B cell (primary cell): Measurements from ENCODE around the gene MRPS2. TPM values are rescaled to one million over a fixed set of nuclear protein-coding genes. Genes with fewer than 3 reads are reported as not detected.

Source experiments
- ATAC-seq: fragments of 200-7000 bp; cut with Tn5 transposase; one replicate; pipeline ENCODE4 v1.10.0; 2021; ENCODE audit warnings: low read depth, mild to moderate bottlenecking, moderate number of reproducible peaks, moderate library complexity
- CTCF ChIA-PET: fragments of 350-600 bp; sonication (Branson Sonifier 250); formaldehyde crosslinking; loops from one replicate; lab custom pipeline; 2021; ENCODE audit warnings: antibody characterized with exemption, inconsistent platforms; lab: Charles Lee
- POLR2A ChIA-PET: fragments of 350-600 bp; sonication (Branson Sonifier 250); formaldehyde crosslinking; loops from one replicate; lab custom pipeline; 2021; ENCODE audit warnings: antibody characterized with exemption; lab: Charles Lee
- DNase-seq: peaks from one replicate; pipeline ENCODE4 v3.0.0; 2013
- H2AFZ ChIP-seq: 2 replicates; pipeline ENCODE4 v1.6.1; 2012; ENCODE audit warnings: mild to moderate bottlenecking, low read depth, low read length; ENCODE audit not compliant: insufficient read depth, poor library complexity, severe bottlenecking
- H3K27ac ChIP-seq, 2 donors: 1 replicate in 1 of 2; 2 replicates in 1 of 2; pipeline ENCODE4 v1.5.1; 2012 to 2013; ENCODE audit warnings: low read length in 2 of 2, mild to moderate bottlenecking in 2 of 2, moderate library complexity in 1 of 2
- H3K27me3 ChIP-seq, 4 experiments: fragments of 200-600 bp in 1 of 4; sonication (generic) in 1 of 4; replicated peaks in 1 of 4; 1 replicate in 2 of 4; 2 replicates in 2 of 4; pipeline versions ENCODE4 v1.6.1 to v1.7.0; 2013 to 2016; ENCODE audit warnings: low read length in 3 of 4, mild to moderate bottlenecking in 2 of 4, mixed read lengths in 1 of 4, moderate library complexity in 1 of 4; ENCODE audit not compliant: insufficient read depth in 4 of 4, control insufficient read depth in 3 of 4; ENCODE audit errors: control extremely low read depth in 1 of 4
- H3K36me3 ChIP-seq, 2 experiments: replicated peaks in 1 of 2; 1 replicate in 1 of 2; 2 replicates in 1 of 2; pipeline versions ENCODE4 v1.6.1 to v1.7.1; 2013; ENCODE audit warnings: low read length in 1 of 2; ENCODE audit not compliant: insufficient read depth in 2 of 2, control insufficient read depth in 1 of 2; ENCODE audit errors: control extremely low read depth in 1 of 2, extremely low read depth in 1 of 2
- H3K4me1 ChIP-seq, 2 donors: fragments of 200-600 bp in 1 of 2; sonication (generic) in 1 of 2; 1 replicate in 1 of 2; 2 replicates in 1 of 2; pipeline versions ENCODE4 v1.5.1 to v1.6.1; 2013 to 2017; ENCODE audit warnings: low read length in 2 of 2; ENCODE audit not compliant: control insufficient read depth in 2 of 2, insufficient read depth in 2 of 2
- H3K4me2 ChIP-seq: replicated peaks from 2 replicates; pipeline ENCODE3; 2012; ENCODE audit warnings: mild to moderate bottlenecking, low read depth, low read length; ENCODE audit not compliant: poor library complexity, severe bottlenecking
- H3K4me3 ChIP-seq, 5 experiments: fragments of 200-600 bp in 1 of 5; sonication (generic) in 1 of 5; 1 replicate in 3 of 5; 2 replicates in 2 of 5; pipeline versions ENCODE4 v1.5.1 to v1.7.0; 2011 to 2016; ENCODE audit warnings: low read length in 4 of 5, mild to moderate bottlenecking in 4 of 5, low read depth in 2 of 5, control low read depth in 1 of 5, moderate library complexity in 1 of 5; ENCODE audit not compliant: insufficient read depth in 1 of 5; ENCODE audit errors: control extremely low read depth in 1 of 5, extremely low read depth in 1 of 5
- H3K79me2 ChIP-seq: fragments of 200-600 bp; sonication (generic); one replicate; pipeline ENCODE4 v1.6.0; 2016; ENCODE audit warnings: low read length; ENCODE audit not compliant: control insufficient read depth, insufficient read depth
- H3K9ac ChIP-seq: fragments of 200-600 bp; sonication (generic); 2 replicates; pipeline ENCODE4 v1.6.1; 2017; ENCODE audit warnings: mild to moderate bottlenecking, low read length, moderate library complexity
- H3K9me3 ChIP-seq, 3 donors: one replicate each; pipeline versions ENCODE4 v1.6.1 to v1.7.1; 2013; ENCODE audit warnings: low read length in 2 of 3; ENCODE audit not compliant: control insufficient read depth in 2 of 3, insufficient read depth in 1 of 3; ENCODE audit errors: control extremely low read depth in 1 of 3
- H4K20me1 ChIP-seq: 2 replicates; pipeline ENCODE4 v1.6.0; 2012; ENCODE audit warnings: mild to moderate bottlenecking, low read length; ENCODE audit not compliant: insufficient read depth, control insufficient read depth, poor library complexity, severe bottlenecking
- H3K27ac Mint-ChIP-seq: one replicate; pipeline ENCODE4 v1.8.0; 2021; ENCODE audit warnings: mixed read lengths
- H3K27me3 Mint-ChIP-seq: one replicate; pipeline ENCODE4 v1.8.0; 2021; ENCODE audit warnings: mixed read lengths
- H3K4me1 Mint-ChIP-seq: one replicate; pipeline ENCODE4 v1.8.0; 2021; ENCODE audit warnings: mixed read lengths
- H3K4me3 Mint-ChIP-seq: one replicate; pipeline ENCODE4 v1.8.0; 2021; ENCODE audit warnings: mixed read lengths
- H3K9me3 Mint-ChIP-seq: one replicate; pipeline ENCODE4 v1.8.0; 2022; ENCODE audit warnings: mixed read lengths; ENCODE audit not compliant: insufficient read depth
- EZH2 ChIP-seq: IDR thresholded peaks from 2 replicates; pipeline ENCODE4 v1.6.1; 2012; ENCODE audit warnings: borderline replicate concordance, low read depth, mild to moderate bottlenecking, moderate library complexity, low read length; ENCODE audit not compliant: insufficient read depth, poor library complexity, severe bottlenecking
- WGBS: methylation state at CpG from one replicate; pipeline ENCODE4 v1.1.5; 2013; ENCODE audit warnings: missing lambda C conversion rate; ENCODE audit not compliant: insufficient coverage; 5-methylcytosine and 5-hydroxymethylcytosine counted together
- intact Hi-C: fragments of 100-400 bp; cut with micrococcal nuclease; formaldehyde crosslinking; loops from one replicate; pipeline ENCODE4 v1.10.0; 2022
- polyA plus RNA-seq: library from polyadenylated mRNA; depleted of rRNA; stranded (reverse); fragments of >200 nt; gene quantifications from 2 replicates; pipeline ENCODE4 v1.2.3, GENCODE V29; 2012
- total RNA-seq, 2 donors: library from RNA; stranded (reverse); fragments of 120-200 nt in 1 of 2; gene quantifications; 1 replicate in 1 of 2; 2 replicates in 1 of 2; pipeline versions ENCODE4 v1.2.3 to v1.2.4, GENCODE V29; 2013 to 2022
- TF ChIP-seq, protein P1 (sequence below): fragments of 200-600 bp; IDR thresholded peaks from one replicate; pipeline ENCODE4 v1.8.0; 2022; ENCODE audit warnings: antibody characterized with exemption, mild to moderate bottlenecking

Gene MRPS2
- total and polyA plus RNA-seq, 2 donors (not counting 1 experiment from before 2014, with no cell fraction given) = 26.7 to 55.1 TPM

DNA sequence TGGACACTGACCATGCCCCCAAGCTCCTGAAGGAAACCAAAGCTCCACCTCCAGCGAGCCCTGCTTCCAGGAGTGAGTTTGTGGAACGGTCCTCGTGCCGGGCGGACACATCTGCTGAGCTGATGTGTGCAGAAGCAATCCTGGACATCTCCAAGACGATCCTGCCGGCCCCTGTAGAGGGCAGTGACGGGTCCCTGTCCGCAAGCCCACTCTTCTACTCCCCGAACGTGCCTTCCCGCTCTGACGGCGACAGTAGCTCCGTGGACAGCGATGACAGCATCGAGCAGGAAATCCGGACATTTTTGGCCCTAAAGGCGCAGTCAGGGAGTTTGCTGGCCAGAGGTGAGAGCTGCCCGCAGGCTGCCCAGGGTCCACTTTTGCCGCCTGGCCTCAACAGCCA lies 14.7 kb upstream of the MRPS2 start:
- H3K27me3 ChIP-seq = peaks cover 0 to 17% (median 0%) of the 10 kb centered on the region in 4 experiments
- no peak overlapping the region for H3K27ac ChIP-seq
- DNase-seq = no peak
- intact Hi-C loops = no loop called here
- no peak overlapping the region for H3K9ac ChIP-seq
- WGBS = 95% methylated on average over 21 of the region's 21 CpGs
- peaks cover 5 to 9% of the 10 kb centered on the region in 2 donors for H3K4me1 ChIP-seq
- no peak for ATAC-seq
- Mint-ChIP-seq H3K4me3 (no peak overlapping the region), H3K9me3 (no peaks in the 10 kb centered on the region), H3K4me1 (peaks cover 2% of the 10 kb centered on the region), H3K27ac (no peak overlapping the region), H3K27me3 (peaks cover 4% of the 10 kb centered on the region)
- H3K9me3 ChIP-seq = no peaks in the 10 kb centered on the region
- no peak overlapping the region for H3K4me3 ChIP-seq
- no peaks in the 10 kb centered on the region for H3K79me2 ChIP-seq
- H3K36me3 ChIP-seq = no peaks in the 10 kb centered on the region
- ChIA-PET CTCF (no interaction called here), POLR2A (no interaction called here)
- H3K4me2 ChIP-seq = no peak overlapping the region
- TF ChIP-seq EZH2 = no peak
- TF ChIP-seq, protein P1, sequence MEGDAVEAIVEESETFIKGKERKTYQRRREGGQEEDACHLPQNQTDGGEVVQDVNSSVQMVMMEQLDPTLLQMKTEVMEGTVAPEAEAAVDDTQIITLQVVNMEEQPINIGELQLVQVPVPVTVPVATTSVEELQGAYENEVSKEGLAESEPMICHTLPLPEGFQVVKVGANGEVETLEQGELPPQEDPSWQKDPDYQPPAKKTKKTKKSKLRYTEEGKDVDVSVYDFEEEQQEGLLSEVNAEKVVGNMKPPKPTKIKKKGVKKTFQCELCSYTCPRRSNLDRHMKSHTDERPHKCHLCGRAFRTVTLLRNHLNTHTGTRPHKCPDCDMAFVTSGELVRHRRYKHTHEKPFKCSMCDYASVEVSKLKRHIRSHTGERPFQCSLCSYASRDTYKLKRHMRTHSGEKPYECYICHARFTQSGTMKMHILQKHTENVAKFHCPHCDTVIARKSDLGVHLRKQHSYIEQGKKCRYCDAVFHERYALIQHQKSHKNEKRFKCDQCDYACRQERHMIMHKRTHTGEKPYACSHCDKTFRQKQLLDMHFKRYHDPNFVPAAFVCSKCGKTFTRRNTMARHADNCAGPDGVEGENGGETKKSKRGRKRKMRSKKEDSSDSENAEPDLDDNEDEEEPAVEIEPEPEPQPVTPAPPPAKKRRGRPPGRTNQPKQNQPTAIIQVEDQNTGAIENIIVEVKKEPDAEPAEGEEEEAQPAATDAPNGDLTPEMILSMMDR = no peak
- H4K20me1 ChIP-seq = no peaks in the 10 kb centered on the region
- no peak overlapping the region for H2AFZ ChIP-seq

DNA sequence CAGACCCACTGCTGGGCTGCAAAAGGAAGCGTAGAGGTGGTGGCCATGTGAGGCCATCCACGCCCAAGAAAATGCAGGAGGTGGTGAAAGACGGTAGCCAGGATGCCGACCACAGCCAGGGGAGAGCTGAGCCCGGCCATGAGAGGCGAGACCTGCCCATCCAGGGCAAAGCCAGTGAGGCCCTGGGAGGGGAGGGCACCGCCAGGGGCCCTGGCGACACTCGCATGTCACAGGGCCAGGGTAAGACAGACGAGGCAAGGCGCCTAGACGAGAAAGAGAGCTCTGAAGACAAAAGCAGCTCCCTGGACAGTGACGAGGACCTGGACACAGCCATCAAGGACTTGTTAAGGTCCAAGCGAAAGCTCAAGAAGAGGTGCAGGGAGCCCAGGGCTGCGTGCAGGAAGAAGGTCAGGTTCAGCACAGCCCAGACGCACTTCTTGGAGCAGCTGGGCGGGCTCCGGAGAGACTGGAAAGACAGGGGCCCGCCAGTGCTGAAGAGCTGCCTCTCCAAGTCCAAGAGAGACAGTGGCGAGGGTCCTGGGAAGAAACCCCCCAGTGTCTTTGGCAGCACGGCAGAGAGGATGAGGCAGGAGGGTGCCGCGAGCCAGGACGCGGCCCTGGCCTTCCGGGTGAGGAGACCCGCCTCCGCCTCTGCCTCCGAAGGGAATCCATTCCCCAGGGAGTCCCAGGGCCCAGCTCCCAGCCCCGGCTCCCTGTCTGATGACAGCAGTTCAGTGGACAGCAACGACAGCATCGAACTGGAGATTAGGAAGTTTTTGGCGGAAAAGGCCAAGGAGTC lies 14.0 kb upstream of the MRPS2 start:
- Histone ChIP-seq H3K4me2 (no peak overlapping the region), H4K20me1 (no peaks in the 10 kb centered on the region), H3K79me2 (no peaks in the 10 kb centered on the region), H3K4me1 (peaks cover 0 to 4% of the 10 kb centered on the region in 2 donors), H3K27ac (no peak overlapping the region), H3K4me3 (no peak overlapping the region), H3K9ac (no peak overlapping the region), H2AFZ (no peak overlapping the region), H3K36me3 (no peaks in the 10 kb centered on the region), H3K27me3 (peaks cover 0 to 11% (median 0%) of the 10 kb centered on the region in 4 experiments), H3K9me3 (no peaks in the 10 kb centered on the region)
- H3K27me3 Mint-ChIP-seq = peaks cover 4% of the 10 kb centered on the region
- WGBS = 95% methylated on average over 33 of the region's 33 CpGs
- no peak overlapping the region for H3K27ac Mint-ChIP-seq
- H3K4me1 Mint-ChIP-seq = no peaks in the 10 kb centered on the region
- intact Hi-C loops = no loop called here
- DNase-seq (no peak), ATAC-seq (no peak)
- TF ChIP-seq EZH2 = no peak
- TF ChIP-seq, protein P1 = no peak
- ChIA-PET POLR2A (no interaction called here), CTCF (no interaction called here)
- no peaks in the 10 kb centered on the region for H3K9me3 Mint-ChIP-seq
- H3K4me3 Mint-ChIP-seq = no peak overlapping the region
